ENCODE results near the gene FBXL7. TPM values are rescaled to one million over a fixed set of nuclear protein-coding genes. Genes with fewer than 3 reads are reported as not detected.

Gene FBXL7
- total RNA-seq, 1 donor from 2014 or later = 21.3 TPM

DNA sequence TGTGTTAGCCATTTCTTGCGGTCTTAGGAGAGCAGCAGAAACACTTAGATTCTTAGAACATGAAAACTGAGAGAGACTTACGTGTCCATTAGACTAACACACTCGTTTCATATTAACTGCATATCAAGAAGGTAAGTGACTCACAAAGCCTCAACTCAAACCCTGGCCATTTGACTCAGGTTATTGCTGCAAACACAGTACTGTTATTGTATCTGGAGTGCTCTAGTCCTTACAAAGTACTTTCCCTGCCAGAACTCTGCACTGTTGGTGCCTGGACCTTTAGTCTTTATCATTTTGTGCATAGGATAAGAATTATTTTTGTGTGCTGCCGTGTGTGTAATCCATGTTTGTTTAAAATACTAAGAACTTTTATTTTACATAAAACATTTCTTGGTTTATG, 155.7 kb downstream of the FBXL7 start:
- no peaks in the 10 kb centered on the region for H3K36me3 Mint-ChIP-seq
- TF ChIP-seq, protein P1, sequence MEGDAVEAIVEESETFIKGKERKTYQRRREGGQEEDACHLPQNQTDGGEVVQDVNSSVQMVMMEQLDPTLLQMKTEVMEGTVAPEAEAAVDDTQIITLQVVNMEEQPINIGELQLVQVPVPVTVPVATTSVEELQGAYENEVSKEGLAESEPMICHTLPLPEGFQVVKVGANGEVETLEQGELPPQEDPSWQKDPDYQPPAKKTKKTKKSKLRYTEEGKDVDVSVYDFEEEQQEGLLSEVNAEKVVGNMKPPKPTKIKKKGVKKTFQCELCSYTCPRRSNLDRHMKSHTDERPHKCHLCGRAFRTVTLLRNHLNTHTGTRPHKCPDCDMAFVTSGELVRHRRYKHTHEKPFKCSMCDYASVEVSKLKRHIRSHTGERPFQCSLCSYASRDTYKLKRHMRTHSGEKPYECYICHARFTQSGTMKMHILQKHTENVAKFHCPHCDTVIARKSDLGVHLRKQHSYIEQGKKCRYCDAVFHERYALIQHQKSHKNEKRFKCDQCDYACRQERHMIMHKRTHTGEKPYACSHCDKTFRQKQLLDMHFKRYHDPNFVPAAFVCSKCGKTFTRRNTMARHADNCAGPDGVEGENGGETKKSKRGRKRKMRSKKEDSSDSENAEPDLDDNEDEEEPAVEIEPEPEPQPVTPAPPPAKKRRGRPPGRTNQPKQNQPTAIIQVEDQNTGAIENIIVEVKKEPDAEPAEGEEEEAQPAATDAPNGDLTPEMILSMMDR (conservative IDR thresholded peaks at IDR 0.05) = no peak
- no peaks in the 10 kb centered on the region for H3K27me3 Mint-ChIP-seq
- no peak overlapping the region for H3K27ac Mint-ChIP-seq
- H3K4me1 Mint-ChIP-seq (ENCODE audit: unreplicated experiment) = no peaks in the 10 kb centered on the region
- no peak for DNase-seq (ENCODE audit: extremely low spot score, unreplicated experiment)
- no peaks in the 10 kb centered on the region for H3K9me3 Mint-ChIP-seq
- H3K4me3 Mint-ChIP-seq = no peak overlapping the region

DNA sequence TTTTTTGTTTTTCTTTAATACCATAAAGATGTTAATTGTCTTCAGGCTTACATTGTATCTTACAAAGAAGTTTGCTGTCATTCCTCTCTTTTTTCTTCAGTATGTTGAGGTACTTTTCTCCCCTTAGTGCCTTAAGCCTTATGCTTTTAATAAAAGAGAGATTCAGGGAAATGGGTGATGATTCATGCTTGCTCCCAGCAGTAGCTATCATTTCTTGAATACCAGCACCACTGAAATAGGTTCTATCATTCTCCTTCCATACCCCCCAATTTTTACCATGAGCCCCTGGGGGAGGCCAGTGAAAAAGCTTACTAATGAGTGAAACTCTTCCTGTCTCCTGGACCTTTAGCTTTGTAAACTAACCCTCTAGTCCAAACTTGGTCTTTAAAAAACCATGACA, 165.0 kb downstream of the FBXL7 start:
- Mint-ChIP-seq H3K4me3 (no peak overlapping the region), H3K36me3 (no peaks in the 10 kb centered on the region), H3K4me1 (ENCODE audit: unreplicated experiment) (no peaks in the 10 kb centered on the region), H3K9me3 (peaks cover 13% of the 10 kb centered on the region), H3K27me3 (no peaks in the 10 kb centered on the region), H3K27ac (no peak overlapping the region)
- no peak for DNase-seq (ENCODE audit: extremely low spot score, unreplicated experiment)
- TF ChIP-seq, protein P1 (conservative IDR thresholded peaks at IDR 0.05) = no peak

DNA sequence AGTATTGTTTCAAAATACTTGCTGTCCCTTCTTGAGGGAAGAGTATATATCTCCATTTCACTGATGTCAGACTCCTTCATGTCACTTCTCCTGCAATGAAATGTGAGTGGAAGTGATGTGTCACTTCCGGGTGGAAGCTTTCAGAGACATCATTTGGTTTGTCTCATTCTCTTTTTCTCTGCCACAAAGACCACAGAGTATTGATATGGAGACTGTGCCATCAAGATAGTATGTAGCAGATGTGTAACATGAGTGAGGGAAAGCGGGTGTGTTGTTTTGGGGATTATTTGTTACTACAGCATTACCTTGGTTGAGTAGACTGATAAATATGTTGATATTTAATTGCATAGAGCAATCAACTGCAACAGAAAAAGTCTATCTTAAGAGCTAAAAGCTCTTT, 169.8 kb downstream of the FBXL7 start:
- H3K27me3 Mint-ChIP-seq = no peaks in the 10 kb centered on the region
- H3K36me3 Mint-ChIP-seq = no peaks in the 10 kb centered on the region
- H3K4me1 Mint-ChIP-seq (ENCODE audit: unreplicated experiment) = peaks cover 13% of the 10 kb centered on the region
- no peak overlapping the region for H3K27ac Mint-ChIP-seq
- H3K4me3 Mint-ChIP-seq = no peak overlapping the region
- no peaks in the 10 kb centered on the region for H3K9me3 Mint-ChIP-seq
- no peak for DNase-seq (ENCODE audit: extremely low spot score, unreplicated experiment)
- TF ChIP-seq, protein P1 (conservative IDR thresholded peaks at IDR 0.05) = no peak

DNA sequence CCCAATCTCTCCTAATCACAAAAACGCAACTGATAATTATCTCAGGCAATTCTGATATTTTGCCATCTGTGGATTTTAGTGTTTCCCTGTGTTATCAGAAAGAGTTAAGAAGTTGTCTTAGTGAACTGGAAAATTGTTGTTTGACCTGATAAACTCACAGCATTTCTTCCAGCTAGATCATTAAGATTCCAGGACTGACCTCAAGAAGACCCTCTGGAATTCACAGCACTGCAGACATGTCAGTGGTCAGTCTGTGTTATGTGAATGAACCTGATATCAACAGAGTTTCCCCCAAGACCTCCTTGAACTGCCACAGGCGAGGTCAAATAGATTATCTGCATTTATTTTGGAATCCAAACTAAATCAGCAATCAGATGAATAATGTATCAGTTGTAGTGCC, 174.7 kb downstream of the FBXL7 start:
- H3K27me3 Mint-ChIP-seq = no peaks in the 10 kb centered on the region
- no peak for DNase-seq (ENCODE audit: extremely low spot score, unreplicated experiment)
- peaks cover 32% of the 10 kb centered on the region for H3K4me1 Mint-ChIP-seq (ENCODE audit: unreplicated experiment)
- TF ChIP-seq, protein P1 (conservative IDR thresholded peaks at IDR 0.05) = no peak
- no peak overlapping the region for H3K4me3 Mint-ChIP-seq
- H3K36me3 Mint-ChIP-seq = no peaks in the 10 kb centered on the region
- no peak overlapping the region for H3K27ac Mint-ChIP-seq
- H3K9me3 Mint-ChIP-seq = no peaks in the 10 kb centered on the region

DNA sequence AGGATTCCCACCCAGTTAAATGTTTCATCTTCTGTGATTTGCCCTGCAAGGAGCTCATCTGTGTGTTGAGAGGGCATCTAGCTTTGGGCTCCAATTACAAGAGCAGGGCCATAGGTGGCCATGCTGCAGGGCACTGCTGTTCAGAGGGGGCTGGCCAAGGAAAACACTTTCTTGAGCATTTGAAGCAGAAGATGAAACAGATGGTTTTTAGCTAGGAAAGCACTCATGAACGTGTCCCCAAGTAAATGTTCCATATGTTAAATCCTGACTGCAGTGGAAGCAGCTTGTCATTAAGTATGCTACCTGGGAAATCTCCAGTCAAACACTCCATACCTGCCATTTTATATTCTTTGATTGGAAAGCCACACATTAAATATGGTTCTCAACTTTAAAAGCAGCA, 176.6 kb downstream of the FBXL7 start:
- Mint-ChIP-seq H3K27me3 (no peaks in the 10 kb centered on the region), H3K27ac (no peak overlapping the region), H3K36me3 (no peaks in the 10 kb centered on the region), H3K4me3 (no peak overlapping the region), H3K9me3 (no peaks in the 10 kb centered on the region), H3K4me1 (ENCODE audit: unreplicated experiment) (peaks cover 29% of the 10 kb centered on the region)
- no peak for DNase-seq (ENCODE audit: extremely low spot score, unreplicated experiment)
- TF ChIP-seq, protein P1 (conservative IDR thresholded peaks at IDR 0.05) = no peak

DNA sequence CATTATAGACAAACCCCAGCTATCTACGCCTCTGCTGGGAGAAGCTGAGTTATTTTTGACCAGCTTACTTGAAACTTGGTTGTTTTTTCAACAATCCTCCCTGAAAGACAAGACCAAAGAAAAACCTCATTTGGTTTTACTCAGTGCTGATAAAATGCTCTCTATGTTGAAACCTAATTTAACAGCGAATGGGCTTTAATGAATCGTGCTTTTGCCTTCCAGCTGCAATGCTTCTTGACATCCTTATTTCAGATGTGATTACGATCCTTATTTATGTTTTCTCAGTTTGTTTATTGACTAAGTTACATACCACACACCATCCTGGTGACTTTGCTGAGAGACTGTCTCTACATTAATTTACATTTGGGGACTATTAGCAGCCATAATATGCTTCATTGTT, 179.2 kb downstream of the FBXL7 start:
- H3K36me3 Mint-ChIP-seq = no peaks in the 10 kb centered on the region
- no peak overlapping the region for H3K27ac Mint-ChIP-seq
- no peaks in the 10 kb centered on the region for H3K9me3 Mint-ChIP-seq
- H3K4me3 Mint-ChIP-seq = no peak overlapping the region
- no peak for DNase-seq (ENCODE audit: extremely low spot score, unreplicated experiment)
- peaks cover 34% of the 10 kb centered on the region for H3K4me1 Mint-ChIP-seq (ENCODE audit: unreplicated experiment)
- H3K27me3 Mint-ChIP-seq = no peaks in the 10 kb centered on the region
- TF ChIP-seq, protein P1 (conservative IDR thresholded peaks at IDR 0.05) = no peak
